H1 (cell line): ENCODE measurements around the gene CPED1. TPM values are rescaled to one million over a fixed set of nuclear protein-coding genes. Genes with fewer than 3 reads are reported as not detected.

Source experiments
- CTCF ChIA-PET: fragments of 300-600 bp; sonication (Branson Sonifier 250); formaldehyde crosslinking; loops from one replicate; lab custom pipeline; 2021; ENCODE audit not compliant: partially characterized antibody; lab: Charles Lee
- POLR2A ChIA-PET: fragments of 300-600 bp; sonication (Branson Sonifier 250); formaldehyde crosslinking; loops from one replicate; lab custom pipeline; 2021; ENCODE audit warnings: inconsistent platforms; ENCODE audit not compliant: partially characterized antibody; lab: Charles Lee
- DNase-seq, 2 experiments: peaks; one replicate each; pipeline versions ENCODE4 v3.0.0 to v3.0.0-alpha.2; 2010 to 2022; ENCODE audit warnings: low spot score in 2 of 2, low read depth in 1 of 2, mixed read lengths in 1 of 2
- FAIRE-seq: peaks from 2 replicates; lab custom pipeline; 2011; peaks lifted over from hg19 to GRCh38; lab: Jason Lieb, UNC
- H2AFZ ChIP-seq: 2 replicates; pipeline ENCODE4 v1.8.1; 2012; ENCODE audit warnings: low read length, inconsistent platforms
- H2AK5ac ChIP-seq: 2 replicates; pipeline ENCODE4 v1.6.1; 2013; ENCODE audit warnings: low read depth, low read length
- H2BK120ac ChIP-seq: replicated peaks from 2 replicates; pipeline ENCODE3; 2013; ENCODE audit warnings: low read depth, low read length, inconsistent platforms
- H2BK12ac ChIP-seq: 2 replicates; pipeline ENCODE4 v1.6.1; 2013; ENCODE audit warnings: low read depth, low read length
- H2BK15ac ChIP-seq: 2 replicates; pipeline ENCODE4 v1.6.1; 2013; ENCODE audit warnings: low read length
- H2BK20ac ChIP-seq: 2 replicates; pipeline ENCODE4 v1.6.1; 2013; ENCODE audit warnings: low read length
- H2BK5ac ChIP-seq: 2 replicates; pipeline ENCODE4 v1.6.1; 2013; ENCODE audit warnings: low read depth, low read length
- H3K14ac ChIP-seq: 2 replicates; pipeline ENCODE4 v1.6.1; 2013; ENCODE audit warnings: inconsistent platforms; ENCODE audit not compliant: insufficient read length
- H3K18ac ChIP-seq: 2 replicates; pipeline ENCODE4 v1.6.1; 2013; ENCODE audit warnings: low read length; ENCODE audit errors: extremely low read depth
- H3K23ac ChIP-seq: 2 replicates; pipeline ENCODE4 v1.6.1; 2013; ENCODE audit warnings: inconsistent platforms; ENCODE audit not compliant: insufficient read length
- H3K23me2 ChIP-seq: 2 replicates; pipeline ENCODE4 v1.6.1; 2013; ENCODE audit warnings: low read depth, low read length
- H3K27ac ChIP-seq: 2 replicates; pipeline ENCODE4 v1.6.1; 2011; ENCODE audit warnings: low read depth, low read length, inconsistent platforms
- H3K27me3 ChIP-seq, 4 experiments: replicated peaks in 1 of 4; 1 replicate in 1 of 4; 2 replicates in 3 of 4; pipeline versions ENCODE4 v1.6.1 to v1.8.1; 2011 to 2013; ENCODE audit warnings: low read length in 3 of 4, mild to moderate bottlenecking in 3 of 4, inconsistent platforms in 2 of 4, mixed read lengths in 2 of 4, moderate library complexity in 1 of 4; ENCODE audit not compliant: control insufficient read depth in 3 of 4, insufficient read depth in 3 of 4; ENCODE audit errors: extremely low read depth in 1 of 4
- H3K36me3 ChIP-seq, 4 experiments: 2 replicates each; pipeline versions ENCODE4 v1.6.1 to v1.8.1; 2011 to 2013; ENCODE audit warnings: mild to moderate bottlenecking in 4 of 4, low read length in 3 of 4, moderate library complexity in 2 of 4, control low read depth in 1 of 4, inconsistent platforms in 1 of 4; ENCODE audit not compliant: insufficient read depth in 4 of 4, control insufficient read depth in 2 of 4
- H3K4ac ChIP-seq: replicated peaks from 2 replicates; pipeline ENCODE3; 2013; ENCODE audit warnings: low read length, low read depth, mixed read lengths, inconsistent platforms; ENCODE audit not compliant: insufficient read length
- H3K4me1 ChIP-seq, 4 experiments: replicated peaks in 1 of 4; 1 replicate in 1 of 4; 2 replicates in 3 of 4; pipeline versions ENCODE4 v1.6.1 to v1.8.1; 2011 to 2013; ENCODE audit warnings: low read length in 3 of 4, inconsistent platforms in 2 of 4, mixed read lengths in 1 of 4; ENCODE audit not compliant: insufficient read depth in 4 of 4, control insufficient read depth in 3 of 4
- H3K4me2 ChIP-seq, 2 experiments: 2 replicates each; pipeline versions ENCODE4 v1.6.1 to v1.8.1; 2011 to 2013; ENCODE audit warnings: low read depth in 2 of 2, low read length in 2 of 2, control low read depth in 1 of 2, inconsistent platforms in 1 of 2, mild to moderate bottlenecking in 1 of 2; ENCODE audit not compliant: insufficient read depth in 1 of 2
- H3K4me3 ChIP-seq, 4 experiments: fragments of 200-600, 300-600 bp in 1 of 4; sonication (generic), shearing (Covaris generic), sonication (Bioruptor Twin) in 1 of 4; 2 replicates each; pipeline versions ENCODE4 v1.5.1 to v1.8.1; 2011 to 2016; ENCODE audit warnings: low read length in 4 of 4, low read depth in 3 of 4, control low read depth in 2 of 4, inconsistent platforms in 2 of 4, mild to moderate bottlenecking in 2 of 4, mixed read lengths in 1 of 4, moderate library complexity in 1 of 4; ENCODE audit not compliant: insufficient read depth in 2 of 4; ENCODE audit errors: extremely low read depth in 1 of 4
- H3K56ac ChIP-seq: replicated peaks from 2 replicates; pipeline ENCODE3; 2013; ENCODE audit warnings: low read depth, mild to moderate bottlenecking, mixed read lengths, low read length, inconsistent platforms; ENCODE audit not compliant: insufficient read length
- H3K79me1 ChIP-seq: 2 replicates; pipeline ENCODE4 v1.6.1; 2013; ENCODE audit warnings: low read depth, low read length, control low read depth
- H3K79me2 ChIP-seq, 2 experiments: 2 replicates each; pipeline versions ENCODE4 v1.6.1 to v1.8.1; 2012 to 2013; ENCODE audit warnings: low read length in 2 of 2, mild to moderate bottlenecking in 2 of 2, inconsistent platforms in 1 of 2; ENCODE audit not compliant: insufficient read depth in 2 of 2, control insufficient read depth in 1 of 2
- H3K9ac ChIP-seq, 4 experiments: replicated peaks in 1 of 4; 1 replicate in 1 of 4; 2 replicates in 3 of 4; pipeline versions ENCODE4 v1.6.1 to v1.8.1; 2011 to 2013; ENCODE audit warnings: low read depth in 3 of 4, low read length in 3 of 4, control low read depth in 2 of 4, mild to moderate bottlenecking in 2 of 4, moderate library complexity in 2 of 4, inconsistent platforms in 1 of 4; ENCODE audit errors: extremely low read depth in 1 of 4
- H3K9me3 ChIP-seq, 2 experiments: 2 replicates each; pipeline versions ENCODE4 v1.6.1 to v1.8.1; 2012 to 2013; ENCODE audit warnings: mild to moderate bottlenecking in 2 of 2, moderate library complexity in 2 of 2, control low read depth in 1 of 2, inconsistent platforms in 1 of 2, low read depth in 1 of 2, low read length in 1 of 2, mixed read lengths in 1 of 2; ENCODE audit not compliant: insufficient read depth in 2 of 2
- H4K20me1 ChIP-seq, 2 experiments: replicated peaks in 1 of 2; 2 replicates each; pipeline versions ENCODE3 to v1.8.1; 2011 to 2013; ENCODE audit warnings: inconsistent platforms in 2 of 2, low read length in 2 of 2, mild to moderate bottlenecking in 1 of 2; ENCODE audit not compliant: insufficient read depth in 2 of 2, control insufficient read depth in 1 of 2
- H4K5ac ChIP-seq: 2 replicates; pipeline ENCODE4 v1.6.1; 2013; ENCODE audit warnings: low read length, low read depth, mixed read lengths, inconsistent platforms; ENCODE audit not compliant: insufficient read length
- H4K8ac ChIP-seq: 2 replicates; pipeline ENCODE4 v1.8.0; 2013; ENCODE audit warnings: mild to moderate bottlenecking, moderate library complexity, low read length, inconsistent platforms; ENCODE audit not compliant: insufficient read depth; ENCODE audit errors: extremely low read depth
- H4K91ac ChIP-seq: replicated peaks from 2 replicates; pipeline ENCODE3; 2013; ENCODE audit warnings: low read length, mixed read lengths, inconsistent platforms; ENCODE audit not compliant: insufficient read length
- RFX5 ChIP-seq: IDR thresholded peaks from 2 replicates; pipeline ENCODE4 v1.6.1; 2011; ENCODE audit warnings: low read depth, low read length, improper control_type of control experiment, borderline replicate concordance
- polyA plus RNA-seq, 7 experiments: library from polyadenylated mRNA; depleted of rRNA in 3 of 7; stranded (reverse) in 5 of 7; unstranded in 2 of 7; fragments of >200 nt in 5 of 7; fragments of 200-250 nt in 2 of 7; gene quantifications; 1 replicate in 5 of 7; 2 replicates in 1 of 7; 4 replicates in 1 of 7; pipeline versions ENCODE4 v1.2.1 to v1.2.3, GENCODE V29; 2011 to 2013; ENCODE audit warnings: missing spikeins in 2 of 7, mixed read lengths in 2 of 7
- total RNA-seq: library from RNA; stranded (reverse); fragmentation: NEBNext Ultra II Directional; extraction: Animal tissue kit (Norgen Biotek cat#: 25700); gene quantifications from 2 replicates; pipeline ENCODE4 v1.2.1, GENCODE V29; 2021

The CPED1 gene
- total and polyA plus RNA-seq, 2 of the 8 experiments (the other 6 are each of a cell fraction or from before 2014, with no cell fraction given), result 0.08 to 0.39 TPM

DNA sequence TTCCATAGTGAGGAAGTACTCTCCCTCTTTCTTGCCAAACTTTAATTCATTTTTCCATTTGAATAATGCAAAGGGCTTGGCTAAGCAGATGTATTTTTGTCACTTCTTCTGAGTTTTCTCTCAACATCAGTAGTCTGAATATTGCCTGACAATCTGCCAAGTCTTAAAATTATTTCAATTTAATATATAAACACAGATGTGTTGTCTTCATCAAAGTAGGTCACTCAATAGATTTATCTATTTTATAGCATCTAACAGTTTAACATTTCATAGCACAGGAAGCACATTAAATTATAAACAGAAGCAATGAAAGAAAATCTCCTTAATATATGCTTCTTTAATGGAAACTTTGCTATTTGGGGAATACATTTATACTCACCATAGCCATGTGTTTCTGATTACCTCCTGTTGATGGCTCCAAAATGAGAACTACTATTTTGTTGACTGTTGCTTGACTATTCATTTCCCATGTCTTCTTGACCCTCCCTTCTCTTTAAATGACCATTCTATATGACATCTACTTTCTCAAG lies 4.5 kb downstream of the CPED1 start:
- Histone ChIP-seq H3K56ac (no peak overlapping the region), H3K27ac (no peak overlapping the region), H2BK5ac (no peak overlapping the region), H2AFZ (no peak overlapping the region), H3K79me1 (no peaks in the 10 kb centered on the region), H3K79me2 (no peaks in the 10 kb centered on the region), H3K4ac (no peak overlapping the region)
- no peak for FAIRE-seq
- CTCF ChIA-PET, result no interaction called here
- no peak for TF ChIP-seq RFX5
- TF ChIP-seq, all 59 proteins: peak for 0
- H3K18ac ChIP-seq, result no peak overlapping the region
- no peak overlapping the region for H3K4me2 ChIP-seq
- no peak overlapping the region for H3K9ac ChIP-seq
- POLR2A ChIA-PET, result no interaction called here
- H4K5ac ChIP-seq, result no peak overlapping the region
- H3K36me3 ChIP-seq, result no peaks in the 10 kb centered on the region
- no peaks in the 10 kb centered on the region for H4K20me1 ChIP-seq
- no peaks in the 10 kb centered on the region for H3K9me3 ChIP-seq
- peaks cover 0 to 17% (median 10%) of the 10 kb centered on the region in 4 experiments; a peak in 5 of 7 replicates for H3K27me3 ChIP-seq
- H3K4me3 ChIP-seq, result no peak overlapping the region
- no peak overlapping the region for H3K14ac ChIP-seq
- no peak for DNase-seq
- H2AK5ac ChIP-seq, result no peak overlapping the region
- H2BK15ac ChIP-seq, result no peak overlapping the region
- H2BK120ac ChIP-seq, result no peak overlapping the region
- peaks cover 0 to 2% (median 0%) of the 10 kb centered on the region in 4 experiments; a peak in 1 of 7 replicates for H3K4me1 ChIP-seq
- no peak overlapping the region for H4K8ac ChIP-seq
- no peak overlapping the region for H4K91ac ChIP-seq
- 0 out of 2 replicates have a peak, but pooled peaks cover 2% of the 10 kb centered on the region for H3K23me2 ChIP-seq
- no peak overlapping the region for H3K23ac ChIP-seq
- H2BK12ac ChIP-seq, result no peak overlapping the region
- H2BK20ac ChIP-seq, result no peak overlapping the region
